Measurements from ENCODE around the gene CRBN.

The CRBN gene

DNA sequence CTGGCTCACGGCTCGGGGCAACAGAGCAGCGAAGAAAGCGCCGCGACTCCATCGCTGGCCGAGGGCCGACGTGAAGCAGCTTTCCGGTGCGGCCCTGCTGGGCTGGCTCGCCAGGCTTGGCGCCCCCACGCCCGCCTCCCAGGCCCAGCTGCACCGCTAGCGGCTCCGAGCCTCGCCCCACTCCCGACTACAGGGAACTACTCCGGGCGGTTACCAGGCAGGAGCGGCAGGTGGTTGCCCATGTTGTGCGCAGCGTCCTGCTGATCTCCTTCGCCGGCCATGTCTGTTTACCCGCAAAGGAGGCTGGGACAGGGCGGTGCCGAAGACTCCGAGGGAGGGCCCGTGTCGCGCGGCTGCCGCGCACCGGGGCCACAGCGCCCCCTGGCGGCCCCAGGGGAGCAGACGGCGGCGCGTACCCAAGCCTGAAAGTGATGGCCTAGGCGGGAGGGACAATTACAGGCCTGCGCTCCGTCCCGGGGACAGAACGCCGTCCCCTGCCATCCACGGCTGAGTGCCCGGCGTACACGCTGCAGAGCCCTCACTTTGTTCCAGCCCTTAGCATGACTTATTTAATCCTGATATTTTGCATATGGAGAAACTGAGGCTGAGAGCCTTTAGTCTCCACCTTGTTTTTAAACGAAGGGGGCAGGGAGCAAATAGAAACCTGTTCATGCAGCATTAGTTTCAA lies at the start of gene CRBN:
Gene CRBN (minus strand): TSS at position 285 of the 688 bp plus-strand sequence. CDS start 4 bp downstream, at position 281.
- peak; percentile 88 for DNase-seq (ENCODE audit: low read depth)

GRCh38 chr3:3227640-3228039 lies 48.1 kb upstream of the CRBN start:
- no peak for DNase-seq (ENCODE audit: low read depth)

GRCh38 chr3:3221528-3221927 lies 42.0 kb upstream of the CRBN start:
- no peak for DNase-seq (ENCODE audit: low read depth)

DNA sequence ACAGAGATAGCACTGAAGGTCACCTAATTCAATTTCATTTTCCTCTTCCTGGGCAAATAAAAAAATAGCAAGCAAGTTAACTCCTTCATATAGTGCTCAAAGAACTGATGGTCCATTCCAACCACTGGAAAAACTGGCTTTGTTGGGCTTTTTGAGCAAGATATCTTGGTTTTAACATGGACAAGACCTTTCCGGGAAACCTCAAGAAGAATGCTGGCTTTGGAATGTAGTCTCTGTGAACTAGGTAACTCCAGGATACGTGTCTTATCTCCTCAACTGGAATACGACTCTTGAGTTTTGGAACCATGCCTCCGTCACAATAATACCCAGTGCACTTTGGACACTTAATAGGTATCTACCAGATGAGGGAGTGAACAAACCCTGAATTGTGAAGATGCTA lies 36.9 kb upstream of the CRBN start:
- DNase-seq (ENCODE audit: low read depth): no peak

- DNase-seq (ENCODE audit: low read depth): no peak
These were observed 33.4 kb upstream of the CRBN start for GRCh38 chr3:3212781-3213440.

GRCh38 chr3:3209714-3210113 lies 30.2 kb upstream of the CRBN start:
- DNase-seq (ENCODE audit: low read depth): no peak

DNA sequence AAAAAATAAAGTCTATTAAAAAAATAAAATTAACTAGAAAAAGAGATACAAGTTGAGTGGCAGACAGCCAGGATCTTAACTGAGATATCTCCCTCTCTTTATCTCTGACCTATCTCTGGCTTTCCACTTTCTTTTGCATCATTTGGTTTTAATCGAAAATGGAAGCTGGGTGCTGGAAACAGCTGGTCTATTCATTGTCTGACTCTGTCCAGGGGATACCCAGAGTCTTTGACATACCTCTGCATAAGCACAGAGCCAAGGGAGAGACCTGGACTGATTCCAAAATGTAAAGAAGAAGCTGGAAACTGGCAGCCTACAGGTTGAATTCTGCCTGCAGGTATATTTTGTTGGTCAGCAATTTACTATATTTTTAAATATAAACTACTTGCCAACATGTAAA lies 29.6 kb upstream of the CRBN start:
- DNase-seq (ENCODE audit: low read depth): no peak

GRCh38 chr3:3201611-3202010 lies 22.1 kb upstream of the CRBN start:
- DNase-seq (ENCODE audit: low read depth): no peak

- DNase-seq (ENCODE audit: low read depth): no peak
These were observed 21.2 kb upstream of the CRBN start for GRCh38 chr3:3200632-3201212.

- DNase-seq (ENCODE audit: low read depth): no peak
These were observed 19.8 kb upstream of the CRBN start for GRCh38 chr3:3199306-3199705.

DNA sequence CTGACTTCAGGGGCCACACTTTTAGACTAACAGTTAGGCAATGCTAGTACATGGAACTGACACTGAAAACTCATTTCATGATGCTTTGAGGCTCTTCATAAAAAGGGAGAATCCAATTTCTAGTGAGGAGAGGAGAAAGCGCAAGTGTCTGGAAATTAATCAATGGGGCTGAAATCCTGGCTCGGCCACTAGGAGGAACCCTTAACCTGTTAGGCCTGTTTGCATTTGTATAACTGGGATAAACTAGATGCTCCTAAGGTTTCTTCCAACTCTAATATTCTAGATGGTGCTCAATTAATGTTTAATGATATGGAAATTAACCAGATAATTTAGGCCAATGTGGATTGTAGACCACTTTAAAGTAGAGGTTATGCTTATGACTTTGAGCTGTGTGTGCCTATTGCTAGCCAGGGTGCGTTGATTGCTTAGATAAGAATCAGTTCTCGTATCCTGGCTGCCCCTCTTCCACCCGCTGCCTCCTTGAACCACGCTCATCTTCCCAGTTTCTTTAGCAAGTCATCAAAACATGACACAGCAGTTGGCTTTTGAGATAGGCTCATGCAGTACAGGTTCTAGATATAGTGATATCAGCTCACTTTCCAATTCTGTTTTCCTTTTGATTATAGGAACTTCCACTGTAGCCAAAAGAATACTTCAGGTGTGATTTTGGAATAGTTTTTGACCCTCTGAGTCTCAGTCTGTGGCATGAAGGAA lies 16.8 kb upstream of the CRBN start:
- no peak for DNase-seq (ENCODE audit: low read depth)

GRCh38 chr3:3194861-3195260 lies 15.4 kb upstream of the CRBN start:
- DNase-seq (ENCODE audit: low read depth): no peak

- no peak for DNase-seq (ENCODE audit: low read depth)
These were observed 12.8 kb upstream of the CRBN start for GRCh38 chr3:3192286-3192675.

DNA sequence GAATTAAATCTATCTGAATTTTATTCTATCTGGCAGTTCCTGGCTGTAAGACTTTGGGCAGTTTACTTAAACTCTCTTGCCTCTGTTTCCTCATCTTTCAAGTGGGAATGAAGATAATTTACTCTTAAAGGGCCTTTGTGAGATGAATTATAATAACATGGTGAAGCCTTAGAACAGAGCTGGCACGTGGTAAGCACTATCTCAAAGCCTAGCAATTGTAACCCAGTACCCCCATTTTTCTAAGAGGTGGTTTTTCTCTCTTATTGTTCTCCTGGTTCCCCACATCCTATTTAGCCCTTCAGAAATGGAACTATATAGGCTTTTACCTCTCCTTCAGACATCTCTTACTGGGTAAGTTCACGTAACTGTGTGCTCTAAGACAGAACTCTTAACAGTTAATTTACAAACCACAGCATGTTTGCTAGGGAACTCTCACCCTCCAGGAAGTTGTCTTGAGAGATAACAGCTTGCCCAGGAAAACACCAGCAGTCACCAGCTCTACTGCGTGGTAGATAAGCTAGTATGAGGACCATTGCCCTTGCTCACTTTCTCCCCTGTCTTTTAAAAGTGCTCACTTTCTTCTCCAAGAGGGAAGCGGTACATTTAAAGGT lies 12.3 kb upstream of the CRBN start:
- DNase-seq (ENCODE audit: low read depth): no peak

DNA sequence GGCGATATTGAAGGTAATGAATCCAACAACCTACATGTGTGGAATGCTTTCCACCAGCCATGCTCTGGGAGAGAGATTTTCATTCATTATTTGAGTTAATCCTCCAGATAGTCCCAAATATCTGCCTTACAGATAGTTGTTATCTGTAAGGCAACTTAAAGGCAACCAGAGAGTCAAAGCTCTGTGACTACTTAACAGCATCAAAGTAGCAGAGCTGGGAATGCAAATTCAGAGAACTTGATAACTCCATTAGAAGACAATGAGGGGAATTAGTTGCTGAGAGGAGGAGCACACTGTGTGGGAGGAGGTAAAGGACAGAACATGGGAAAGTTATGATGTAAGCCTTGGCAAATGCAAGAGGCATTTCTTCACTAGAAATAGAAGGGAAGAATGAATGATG lies 10.5 kb upstream of the CRBN start:
- no peak for DNase-seq (ENCODE audit: low read depth)

DNA sequence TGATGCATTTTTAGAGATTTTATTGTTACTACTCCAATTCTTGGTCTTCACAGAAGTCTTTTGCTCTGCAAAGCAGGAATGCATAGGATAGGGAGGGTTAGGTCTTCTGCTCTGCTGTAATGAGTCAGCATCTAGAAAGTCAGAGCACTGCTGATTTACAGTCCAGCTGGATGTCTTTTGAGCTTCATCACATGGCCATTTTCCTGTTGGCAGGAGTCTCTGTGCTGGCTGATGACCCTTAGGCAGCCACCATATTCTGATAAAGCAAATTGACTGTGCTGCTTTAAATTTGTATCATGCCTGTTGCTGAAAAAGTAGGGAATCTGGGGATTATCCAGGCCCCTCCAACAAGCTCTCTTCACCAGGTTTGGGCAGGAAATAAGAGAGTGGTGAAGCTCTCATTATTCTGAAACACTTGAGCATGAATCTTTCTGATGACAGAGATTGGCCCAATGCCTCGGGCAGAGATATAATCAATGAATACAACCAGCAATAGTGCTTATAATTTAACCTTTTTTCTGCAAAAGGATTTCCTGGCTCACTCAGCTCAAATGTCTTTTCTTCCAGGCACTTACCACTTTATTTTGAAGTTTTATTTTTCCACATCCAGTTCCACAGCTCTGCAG lies 9.7 kb upstream of the CRBN start:
- no peak for DNase-seq (ENCODE audit: low read depth)

GRCh38 chr3:3184876-3185275 lies 5.4 kb upstream of the CRBN start:
- no peak for DNase-seq (ENCODE audit: low read depth)

DNA sequence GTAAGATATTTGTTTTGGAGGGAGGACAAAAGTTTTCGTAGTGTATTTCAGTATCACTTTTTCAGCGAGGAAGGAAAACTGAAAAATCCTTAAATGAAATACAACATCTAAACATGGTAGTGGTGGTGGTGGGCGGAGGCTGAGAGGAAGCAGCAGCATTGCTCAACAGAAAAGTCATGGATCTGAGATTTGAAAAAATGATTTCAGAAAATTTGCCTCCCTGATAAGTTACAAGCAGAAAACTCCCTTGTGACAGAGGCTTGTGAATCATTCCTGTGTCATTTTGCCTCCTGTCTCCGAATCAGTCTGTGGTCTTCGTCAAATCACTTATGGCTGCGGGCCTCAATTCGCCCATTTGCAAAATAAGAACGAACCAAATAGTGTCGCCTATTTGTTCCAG lies 965 bp upstream of the CRBN start:
- DNase-seq (ENCODE audit: low read depth): no peak

- DNase-seq (ENCODE audit: low read depth): no peak
These were observed 778 bp downstream of the CRBN start for GRCh38 chr3:3178498-3179328.

GRCh38 chr3:3177861-3178497 lies 1.5 kb downstream of the CRBN start:
- no peak for DNase-seq (ENCODE audit: low read depth)

GRCh38 chr3:3172627-3173026 lies 6.9 kb downstream of the CRBN start:
- DNase-seq (ENCODE audit: low read depth): no peak
